ENCODE measurements around the gene ARHGEF37. TPM values are rescaled to one million over a fixed set of nuclear protein-coding genes. Genes with fewer than 3 reads are reported as not detected.

Gene ARHGEF37
- total RNA-seq, 1 experiment from 2014 or later: 0.42 TPM

DNA sequence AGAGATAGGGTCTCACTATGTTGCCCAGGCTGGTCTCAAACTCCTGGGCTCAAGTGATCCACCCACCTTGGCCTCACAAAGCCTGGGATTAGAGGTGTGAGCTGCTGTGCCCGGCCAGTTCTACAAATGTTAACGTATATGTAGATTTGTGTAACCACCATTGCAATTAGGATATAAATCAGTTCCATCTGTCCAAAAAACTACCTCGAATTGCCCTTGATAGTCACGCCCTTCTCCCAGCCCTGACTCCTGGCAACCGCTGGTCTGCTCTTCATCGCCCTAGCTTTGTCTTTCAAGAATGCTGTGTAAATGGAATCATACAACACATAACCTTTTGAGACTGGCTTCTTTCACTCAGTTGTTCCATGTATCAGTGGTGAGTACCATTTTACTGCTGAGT, 102.7 kb downstream of the ARHGEF37 start:
- Histone ChIP-seq H2AK5ac (ENCODE audit: insufficient read length, low read length) (no peak overlapping the region), H3K27ac (ENCODE audit: insufficient read length, low read depth, low read length) (no peak overlapping the region), H3K9me3 (ENCODE audit: control insufficient read depth, low read depth, low read length) (no peaks in the 10 kb centered on the region), H2BK5ac (ENCODE audit: insufficient read length, low read length) (no peak overlapping the region), H2BK12ac (ENCODE audit: insufficient read length, low read depth, low read length) (no peak overlapping the region), H3K4ac (ENCODE audit: low read depth, low read length) (no peak overlapping the region), H3K9ac (ENCODE audit: extremely low read depth, insufficient read length, low read length) (no peak overlapping the region), H3K27me3 (ENCODE audit: insufficient read depth, low read length) (no peaks in the 10 kb centered on the region), H2AFZ (ENCODE audit: low read length) (no peak overlapping the region), H3K23ac (ENCODE audit: insufficient read length, low read depth, low read length) (no peak overlapping the region), H3K14ac (ENCODE audit: insufficient read depth, low read length) (no peak overlapping the region), H3K79me1 (ENCODE audit: insufficient read depth, low read depth, low read length, poor library complexity, severe bottlenecking) (no peaks in the 10 kb centered on the region), H3K4me2 (ENCODE audit: insufficient read depth, insufficient read length, low read length) (no peak overlapping the region), H3T11ph (ENCODE audit: low read length) (no peak overlapping the region), H4K20me1 (ENCODE audit: control insufficient read depth, insufficient read depth, insufficient read length) (no peaks in the 10 kb centered on the region), H4K5ac (ENCODE audit: insufficient read length, low read depth, low read length) (no peak overlapping the region), H2BK20ac (ENCODE audit: low read depth, low read length, poor library complexity, severe bottlenecking) (no peak overlapping the region), H4K8ac (replicated peaks; ENCODE audit: insufficient read length, low read depth, low read length) (no peak overlapping the region), H2BK15ac (ENCODE audit: low read depth, low read length) (no peak overlapping the region), H3K23me2 (ENCODE audit: insufficient read length, low read depth, low read length, poor library complexity, severe bottlenecking) (no peaks in the 10 kb centered on the region), H4K91ac (ENCODE audit: insufficient read length, low read depth, low read length) (no peak overlapping the region), H2BK120ac (ENCODE audit: low read depth, low read length, poor library complexity, severe bottlenecking) (no peak overlapping the region), H3K79me2 (ENCODE audit: insufficient read depth, low read length) (no peaks in the 10 kb centered on the region), H3K18ac (ENCODE audit: insufficient read length, low read depth, low read length) (no peak overlapping the region), H3K4me1 (ENCODE audit: insufficient read depth, low read length) (no peaks in the 10 kb centered on the region), H3K56ac (ENCODE audit: insufficient read length, low read depth, low read length) (no peak overlapping the region)
- no CpG with 5 or more reads among the region's 6 CpGs for WGBS (ENCODE audit: extremely low coverage, insufficient read length, low lambda C conversion rate)
- no peak overlapping the region for H3K27ac Mint-ChIP-seq
- DNase-seq: peak; percentile 6
- no peaks in the 10 kb centered on the region for H3K9me3 Mint-ChIP-seq
- TF ChIP-seq, protein P1, sequence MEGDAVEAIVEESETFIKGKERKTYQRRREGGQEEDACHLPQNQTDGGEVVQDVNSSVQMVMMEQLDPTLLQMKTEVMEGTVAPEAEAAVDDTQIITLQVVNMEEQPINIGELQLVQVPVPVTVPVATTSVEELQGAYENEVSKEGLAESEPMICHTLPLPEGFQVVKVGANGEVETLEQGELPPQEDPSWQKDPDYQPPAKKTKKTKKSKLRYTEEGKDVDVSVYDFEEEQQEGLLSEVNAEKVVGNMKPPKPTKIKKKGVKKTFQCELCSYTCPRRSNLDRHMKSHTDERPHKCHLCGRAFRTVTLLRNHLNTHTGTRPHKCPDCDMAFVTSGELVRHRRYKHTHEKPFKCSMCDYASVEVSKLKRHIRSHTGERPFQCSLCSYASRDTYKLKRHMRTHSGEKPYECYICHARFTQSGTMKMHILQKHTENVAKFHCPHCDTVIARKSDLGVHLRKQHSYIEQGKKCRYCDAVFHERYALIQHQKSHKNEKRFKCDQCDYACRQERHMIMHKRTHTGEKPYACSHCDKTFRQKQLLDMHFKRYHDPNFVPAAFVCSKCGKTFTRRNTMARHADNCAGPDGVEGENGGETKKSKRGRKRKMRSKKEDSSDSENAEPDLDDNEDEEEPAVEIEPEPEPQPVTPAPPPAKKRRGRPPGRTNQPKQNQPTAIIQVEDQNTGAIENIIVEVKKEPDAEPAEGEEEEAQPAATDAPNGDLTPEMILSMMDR (conservative IDR thresholded peaks at IDR 0.05): no peak
- no peak overlapping the region for H3K4me3 Mint-ChIP-seq
- no peaks in the 10 kb centered on the region for H3K36me3 Mint-ChIP-seq (ENCODE audit: insufficient read depth in 1 of 3, low read depth in 3 of 3)
- H3K27me3 Mint-ChIP-seq (ENCODE audit: low read depth): peaks cover 32% of the 10 kb centered on the region
- H3K4me1 Mint-ChIP-seq: no peaks in the 10 kb centered on the region; a peak in 1 of 4 replicates
